Brain pericyte (primary cell): ENCODE data around the gene ST6GALNAC1.

Source experiments
- DNase-seq: peaks from one replicate; pipeline ENCODE4 v3.0.0-alpha.2; 2012; ENCODE audit warnings: low read depth, low spot score

ST6GALNAC1 gene

GRCh38 chr17:76643553-76644148, at the start of gene ST6GALNAC1:
ST6GALNAC1 (minus strand) TSS chr17:76643757; CDS start chr17:76643638, 119 bp downstream.
- no peak for DNase-seq

- DNase-seq = no peak
These were observed 48.0 kb upstream of the ST6GALNAC1 start for GRCh38 chr17:76691379-76692191.

- DNase-seq = no peak
These were observed 47.2 kb upstream of the ST6GALNAC1 start for GRCh38 chr17:76690596-76691280.

GRCh38 chr17:76689859-76690258, 46.3 kb upstream of the ST6GALNAC1 start:
- no peak for DNase-seq

- DNase-seq = no peak
These were observed 44.6 kb upstream of the ST6GALNAC1 start for GRCh38 chr17:76688165-76688622.

GRCh38 chr17:76687298-76688164, 44.0 kb upstream of the ST6GALNAC1 start:
- no peak for DNase-seq

- DNase-seq = no peak
These were observed 43.2 kb upstream of the ST6GALNAC1 start for GRCh38 chr17:76686538-76687297.

- no peak for DNase-seq
These were observed 42.3 kb upstream of the ST6GALNAC1 start for GRCh38 chr17:76685846-76686245.

- DNase-seq = no peak
These were observed 41.8 kb upstream of the ST6GALNAC1 start for GRCh38 chr17:76685366-76685765.

- no peak for DNase-seq
These were observed 41.2 kb upstream of the ST6GALNAC1 start for GRCh38 chr17:76684756-76685155.

- no peak for DNase-seq
These were observed 40.6 kb upstream of the ST6GALNAC1 start for GRCh38 chr17:76683921-76684745.

- no peak for DNase-seq
These were observed 39.6 kb upstream of the ST6GALNAC1 start for GRCh38 chr17:76683011-76683755.

- DNase-seq = no peak
These were observed 38.7 kb upstream of the ST6GALNAC1 start for GRCh38 chr17:76682296-76682695.

GRCh38 chr17:76681222-76682137, 37.9 kb upstream of the ST6GALNAC1 start:
- DNase-seq = no peak

- DNase-seq = no peak
These were observed 35.7 kb upstream of the ST6GALNAC1 start for GRCh38 chr17:76679239-76679638.

- no peak for DNase-seq
These were observed 34.8 kb upstream of the ST6GALNAC1 start for GRCh38 chr17:76678330-76678729.

- no peak for DNase-seq
These were observed 33.8 kb upstream of the ST6GALNAC1 start for GRCh38 chr17:76677406-76677805.

- DNase-seq = no peak
These were observed 33.1 kb upstream of the ST6GALNAC1 start for GRCh38 chr17:76676629-76677028.
